Lower lobe of right lung (tissue), 2 donors: ENCODE data around the gene CSF1. TPM values are rescaled to one million over a fixed set of nuclear protein-coding genes. Genes with fewer than 3 reads are reported as not detected.
A peak's percentile ranks its signal among the peaks of the same experiment; 100 is the strongest.

Experiments
- ATAC-seq, 2 donors: fragments of 200-7000 bp; cut with Tn5 transposase; one replicate each; pipeline ENCODE4 v1.9.1; 2020 to 2022; ENCODE audit warnings: mild to moderate bottlenecking in 2 of 2, moderate library complexity in 2 of 2
- DNase-seq: peaks from one replicate; pipeline ENCODE4 v3.0.0-alpha.2; 2020
- H3K27ac ChIP-seq: fragments of 200-600 bp; one replicate; pipeline ENCODE4 v1.8.0; 2022
- H3K27me3 ChIP-seq: fragments of 200-600 bp; one replicate; pipeline ENCODE4 v1.8.0; 2022; ENCODE audit warnings: low read depth
- H3K36me3 ChIP-seq: fragments of 200-600 bp; one replicate; pipeline ENCODE4 v1.8.0; 2022; ENCODE audit warnings: mild to moderate bottlenecking
- H3K4me1 ChIP-seq: fragments of 200-600 bp; one replicate; pipeline ENCODE4 v1.8.0; 2022
- H3K4me3 ChIP-seq: fragments of 200-600 bp; one replicate; pipeline ENCODE4 v1.8.0; 2022; ENCODE audit warnings: mild to moderate bottlenecking
- H3K9me3 ChIP-seq: fragments of 200-600 bp; one replicate; pipeline ENCODE4 v1.8.0; 2022
- intact Hi-C: fragments of 100-400 bp; cut with DNase I; formaldehyde crosslinking; loops from one replicate; pipeline ENCODE4 v1.11.0; 2022
- total RNA-seq: library from RNA; stranded (reverse); fragmentation: NEBNext Ultra II Directional; extraction: Animal tissue kit (Norgen Biotek cat#: 25700); gene quantifications from one replicate; pipeline ENCODE4 v1.2.1, GENCODE V29; 2021
- TF ChIP-seq, protein P1 (sequence below): fragments of 200-600 bp; IDR thresholded peaks from one replicate; pipeline ENCODE4 v1.8.0; 2022; ENCODE audit warnings: antibody characterized with exemption, mild to moderate bottlenecking
- donor health status: DM: no; HTN: yes; CAD: no; lungs with severe emphysema.

The CSF1 gene
- total RNA-seq, 1 donor from 2014 or later: 64.3 TPM

DNA sequence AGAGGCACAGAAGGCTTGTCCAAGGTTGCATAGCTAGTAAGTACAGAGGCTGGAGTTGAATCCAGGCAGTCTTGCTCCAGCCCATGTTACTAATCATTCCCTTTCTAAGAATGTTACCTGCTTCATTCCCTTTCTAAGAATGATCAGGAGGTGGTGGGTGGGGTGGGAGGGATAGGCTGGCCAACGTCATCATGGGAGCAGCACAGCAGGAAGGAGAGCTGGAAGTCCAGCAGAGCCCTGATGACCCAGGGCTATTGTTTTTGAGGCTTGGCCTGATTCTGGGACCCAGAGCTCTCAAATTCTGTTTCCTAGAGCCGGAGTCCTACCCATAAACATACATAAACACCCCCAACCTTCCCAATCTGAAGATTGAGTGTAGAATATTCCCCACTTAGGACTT, 11.8 kb upstream of the CSF1 start:
- Histone ChIP-seq H3K4me3 (no peak overlapping the region), H3K27ac (no peak overlapping the region), H3K36me3 (no peaks in the 10 kb centered on the region), H3K9me3 (no peaks in the 10 kb centered on the region), H3K4me1 (peaks cover 52% of the 10 kb centered on the region), H3K27me3 (no peaks in the 10 kb centered on the region)
- intact Hi-C loops: no loop called here
- TF ChIP-seq, protein P1, sequence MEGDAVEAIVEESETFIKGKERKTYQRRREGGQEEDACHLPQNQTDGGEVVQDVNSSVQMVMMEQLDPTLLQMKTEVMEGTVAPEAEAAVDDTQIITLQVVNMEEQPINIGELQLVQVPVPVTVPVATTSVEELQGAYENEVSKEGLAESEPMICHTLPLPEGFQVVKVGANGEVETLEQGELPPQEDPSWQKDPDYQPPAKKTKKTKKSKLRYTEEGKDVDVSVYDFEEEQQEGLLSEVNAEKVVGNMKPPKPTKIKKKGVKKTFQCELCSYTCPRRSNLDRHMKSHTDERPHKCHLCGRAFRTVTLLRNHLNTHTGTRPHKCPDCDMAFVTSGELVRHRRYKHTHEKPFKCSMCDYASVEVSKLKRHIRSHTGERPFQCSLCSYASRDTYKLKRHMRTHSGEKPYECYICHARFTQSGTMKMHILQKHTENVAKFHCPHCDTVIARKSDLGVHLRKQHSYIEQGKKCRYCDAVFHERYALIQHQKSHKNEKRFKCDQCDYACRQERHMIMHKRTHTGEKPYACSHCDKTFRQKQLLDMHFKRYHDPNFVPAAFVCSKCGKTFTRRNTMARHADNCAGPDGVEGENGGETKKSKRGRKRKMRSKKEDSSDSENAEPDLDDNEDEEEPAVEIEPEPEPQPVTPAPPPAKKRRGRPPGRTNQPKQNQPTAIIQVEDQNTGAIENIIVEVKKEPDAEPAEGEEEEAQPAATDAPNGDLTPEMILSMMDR: no peak
- ATAC-seq (no peak), DNase-seq (no peak)

DNA sequence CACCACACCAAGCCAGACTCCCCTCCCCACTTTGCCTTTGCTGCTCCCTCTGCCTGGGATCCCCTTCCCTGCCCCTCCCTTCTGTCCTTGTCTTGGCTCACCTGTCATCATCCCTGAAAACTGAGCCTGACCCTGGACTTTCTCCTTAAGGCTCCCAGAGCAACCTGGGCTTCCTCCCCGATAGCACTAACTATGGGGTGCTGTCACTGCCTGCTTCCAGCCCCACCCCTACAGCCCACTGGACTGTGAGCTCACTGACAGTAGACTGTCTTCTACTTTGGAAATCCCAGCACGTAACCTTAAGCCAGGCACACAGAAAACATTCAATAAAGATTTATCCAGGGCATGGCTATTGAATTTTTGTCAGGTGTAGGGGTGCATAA, 9.5 kb upstream of the CSF1 start:
- Histone ChIP-seq H3K4me1 (peaks cover 40% of the 10 kb centered on the region), H3K9me3 (no peaks in the 10 kb centered on the region), H3K27me3 (no peaks in the 10 kb centered on the region), H3K27ac (no peak overlapping the region), H3K36me3 (no peaks in the 10 kb centered on the region), H3K4me3 (no peak overlapping the region)
- intact Hi-C loops: no loop called here
- TF ChIP-seq, protein P1: no peak
- no peak for ATAC-seq
- no peak for DNase-seq

DNA sequence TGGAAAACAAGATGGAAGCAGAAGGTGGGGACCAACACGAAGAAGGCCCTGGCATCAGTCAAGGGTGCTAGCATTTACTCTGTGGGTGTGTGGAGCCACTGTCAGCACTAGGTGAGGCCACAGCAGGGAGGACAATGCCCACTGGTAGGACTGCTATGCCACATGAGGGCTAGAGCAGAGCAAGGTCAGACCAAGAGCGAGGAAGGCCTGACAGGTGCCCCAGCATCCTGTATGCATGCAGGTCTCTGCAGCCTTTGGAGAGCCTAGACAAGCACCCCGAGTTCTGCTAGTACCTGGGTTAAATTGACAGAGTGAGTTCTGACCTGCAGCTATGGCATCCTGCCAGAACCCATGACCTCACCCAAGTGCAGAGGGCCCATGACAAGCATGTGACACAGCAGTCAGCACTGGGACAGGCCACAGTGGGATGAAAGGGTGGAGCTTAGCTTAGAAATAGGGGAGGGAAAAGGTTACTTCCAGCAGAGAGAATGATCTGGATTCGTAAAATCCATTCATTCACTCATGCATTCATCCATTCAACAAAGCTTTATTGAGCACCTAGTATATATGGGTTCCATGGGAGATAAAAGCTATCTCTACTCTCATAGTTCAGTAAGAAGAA, 9.0 kb upstream of the CSF1 start:
- ATAC-seq: peak; percentile 59 to 70
- peak; percentile 78 for DNase-seq
- H3K4me1 ChIP-seq: peaks cover 40% of the 10 kb centered on the region

DNA sequence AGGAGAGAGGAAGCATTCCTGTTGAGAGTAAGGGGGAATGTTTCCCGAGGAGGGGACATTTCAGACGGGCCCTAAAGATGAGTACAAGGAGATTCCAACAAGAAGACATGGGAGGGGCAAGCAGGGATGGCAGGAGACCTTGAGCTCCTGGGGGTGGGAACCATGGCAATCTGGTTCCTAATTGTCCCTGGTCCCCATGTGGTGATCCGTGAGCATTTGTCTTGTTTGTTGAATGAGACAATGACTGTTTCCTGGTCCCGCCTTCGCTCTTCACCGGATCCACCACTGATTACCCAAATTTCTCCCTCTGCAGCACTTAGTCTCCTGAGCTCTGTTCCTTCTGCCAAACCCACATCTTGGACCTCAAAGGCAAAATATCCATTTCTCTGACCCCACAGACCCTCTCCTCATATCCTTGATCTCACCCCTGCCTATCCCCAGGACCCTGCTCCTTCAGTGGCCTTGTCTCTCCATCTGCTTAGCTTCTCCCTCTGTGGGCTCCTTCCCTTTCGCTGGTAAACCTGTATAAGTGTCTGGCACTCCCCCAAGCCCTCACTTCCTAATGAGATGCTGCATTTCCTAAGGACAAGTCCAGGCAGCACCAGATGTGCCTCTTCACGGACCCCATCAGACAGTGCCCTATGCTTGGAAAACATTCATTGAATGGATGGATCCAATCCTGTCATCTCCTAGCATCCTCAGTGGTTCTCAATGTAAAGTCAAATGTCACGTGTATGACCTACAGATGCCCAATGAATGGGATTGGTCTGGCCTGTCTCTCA, 8.3 kb upstream of the CSF1 start:
- no peak overlapping the region for H3K27ac ChIP-seq
- TF ChIP-seq, protein P1: no peak
- no peak overlapping the region for H3K4me3 ChIP-seq
- H3K9me3 ChIP-seq: no peaks in the 10 kb centered on the region
- H3K27me3 ChIP-seq: no peaks in the 10 kb centered on the region
- intact Hi-C loops: no loop called here
- H3K4me1 ChIP-seq: peaks cover 38% of the 10 kb centered on the region
- DNase-seq (no peak), ATAC-seq (no peak)
- H3K36me3 ChIP-seq: no peaks in the 10 kb centered on the region

More for the DNA sequence above, 9.0 kb upstream of the CSF1 start:
- TF ChIP-seq, protein P1: no peak
- H3K27ac ChIP-seq: no peak overlapping the region
- intact Hi-C loops: no loop called here
- H3K4me3 ChIP-seq: no peak overlapping the region
- no peaks in the 10 kb centered on the region for H3K9me3 ChIP-seq
- no peaks in the 10 kb centered on the region for H3K36me3 ChIP-seq
- no peaks in the 10 kb centered on the region for H3K27me3 ChIP-seq

DNA sequence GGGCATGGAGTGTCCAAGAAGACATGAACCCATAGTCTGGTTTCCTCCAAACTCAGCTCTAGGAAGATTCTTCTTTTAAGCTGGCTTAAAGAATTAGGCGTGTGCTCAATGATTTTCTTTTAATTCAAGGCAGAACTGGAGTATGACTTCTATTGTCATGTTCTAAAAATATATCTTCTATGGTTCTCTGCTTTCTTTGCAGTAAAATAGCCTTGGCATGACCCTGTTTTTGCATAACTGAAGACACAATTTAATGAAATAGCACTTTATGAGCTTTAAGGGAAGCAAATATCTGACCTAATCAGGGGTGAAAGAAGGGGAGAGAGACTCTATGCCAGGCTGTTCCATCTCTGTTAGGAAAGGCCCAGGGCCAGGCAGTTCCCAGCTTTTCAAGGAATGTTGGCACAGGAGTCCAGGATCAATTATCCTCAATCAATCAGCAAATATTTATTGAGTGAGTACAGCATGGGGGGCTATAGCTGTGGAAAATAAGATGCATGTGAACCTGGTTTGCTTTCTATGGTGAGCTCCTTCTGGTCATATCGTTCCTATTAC, 7.2 kb upstream of the CSF1 start:
- TF ChIP-seq, protein P1: no peak
- Histone ChIP-seq H3K36me3 (no peaks in the 10 kb centered on the region), H3K9me3 (no peaks in the 10 kb centered on the region), H3K4me1 (peaks cover 32% of the 10 kb centered on the region), H3K27ac (no peak overlapping the region), H3K4me3 (no peak overlapping the region), H3K27me3 (no peaks in the 10 kb centered on the region)
- ATAC-seq (no peak), DNase-seq (no peak)
- intact Hi-C loops: no loop called here
